ENCODE measurements around the gene ZNF580.

DNA sequence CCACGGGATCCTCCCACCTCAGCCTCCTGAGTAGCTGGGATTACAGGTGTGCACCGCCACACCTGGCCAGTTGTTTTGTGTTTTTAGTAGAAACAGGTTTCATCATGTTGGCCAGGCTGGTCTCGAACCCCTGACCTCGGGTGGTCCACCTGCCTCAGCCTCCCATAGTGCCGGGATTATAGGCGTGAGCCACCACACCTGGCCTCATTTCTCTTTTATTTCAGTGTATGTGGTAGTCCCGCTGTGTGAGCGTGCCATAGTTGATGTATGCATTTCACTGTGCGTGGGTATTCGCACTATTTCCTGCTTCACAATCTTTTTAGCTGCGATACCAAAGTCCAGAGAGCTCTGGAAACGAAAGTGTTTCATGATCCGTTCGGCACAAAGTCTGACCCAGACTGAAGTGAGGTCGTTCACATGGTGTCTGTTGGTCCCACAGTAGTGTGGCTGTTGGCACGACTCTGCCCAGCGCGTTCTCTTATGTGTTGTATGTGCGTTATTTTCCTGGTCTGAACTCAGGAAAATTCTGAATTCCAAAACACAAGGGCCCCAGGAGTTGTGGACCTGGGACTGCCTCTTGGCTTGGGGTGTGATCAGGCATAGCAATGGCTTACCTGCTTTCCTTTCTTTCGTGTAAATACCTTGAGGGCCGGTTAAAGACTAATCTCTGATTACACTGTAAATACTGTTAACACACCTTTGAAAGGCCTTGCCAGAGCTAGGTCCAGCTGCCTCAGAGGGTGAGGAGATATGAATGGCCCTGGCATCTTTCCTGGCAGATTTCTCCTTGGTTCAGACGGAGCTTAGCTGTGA, 42.9 kb downstream of the ZNF580 start:
- TF ChIP-seq EZH2 (IDR thresholded peaks at IDR 0.05), result no peak
- TF ChIP-seq, protein P1, sequence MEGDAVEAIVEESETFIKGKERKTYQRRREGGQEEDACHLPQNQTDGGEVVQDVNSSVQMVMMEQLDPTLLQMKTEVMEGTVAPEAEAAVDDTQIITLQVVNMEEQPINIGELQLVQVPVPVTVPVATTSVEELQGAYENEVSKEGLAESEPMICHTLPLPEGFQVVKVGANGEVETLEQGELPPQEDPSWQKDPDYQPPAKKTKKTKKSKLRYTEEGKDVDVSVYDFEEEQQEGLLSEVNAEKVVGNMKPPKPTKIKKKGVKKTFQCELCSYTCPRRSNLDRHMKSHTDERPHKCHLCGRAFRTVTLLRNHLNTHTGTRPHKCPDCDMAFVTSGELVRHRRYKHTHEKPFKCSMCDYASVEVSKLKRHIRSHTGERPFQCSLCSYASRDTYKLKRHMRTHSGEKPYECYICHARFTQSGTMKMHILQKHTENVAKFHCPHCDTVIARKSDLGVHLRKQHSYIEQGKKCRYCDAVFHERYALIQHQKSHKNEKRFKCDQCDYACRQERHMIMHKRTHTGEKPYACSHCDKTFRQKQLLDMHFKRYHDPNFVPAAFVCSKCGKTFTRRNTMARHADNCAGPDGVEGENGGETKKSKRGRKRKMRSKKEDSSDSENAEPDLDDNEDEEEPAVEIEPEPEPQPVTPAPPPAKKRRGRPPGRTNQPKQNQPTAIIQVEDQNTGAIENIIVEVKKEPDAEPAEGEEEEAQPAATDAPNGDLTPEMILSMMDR (IDR thresholded peaks at IDR 0.05), result no peak

Measured in neural progenitor cell (in vitro differentiated cells).